SK-N-SH treated with all-trans-retinoic acid at 6 μM for 48 hours (cell line): ENCODE measurements around the gene USP54.

Experiments
- ATAC-seq: fragments of 200-7000 bp; cut with Tn5 transposase; 3 replicates; pipeline ENCODE4 v1.9.1; 2020; ENCODE audit warnings: mild to moderate bottlenecking, moderate library complexity
- ARNTL ChIP-seq: fragments of 450-650 bp; formaldehyde crosslinking; IDR thresholded peaks from 2 replicates; pipeline ENCODE4 v1.5.0; 2020; ENCODE audit warnings: low read depth, mild to moderate bottlenecking, moderate library complexity, borderline replicate concordance
- BACH2 ChIP-seq: fragments of 250-450 bp; sonication (Bioruptor Pico); IDR thresholded peaks from 2 replicates; pipeline ENCODE4 v1.9.0; 2021; ENCODE audit warnings: mild to moderate bottlenecking, borderline replicate concordance
- ESRRG ChIP-seq: fragments of 250-450 bp; sonication (Bioruptor Pico); IDR thresholded peaks from 2 replicates; pipeline ENCODE4 v1.6.1; 2021; ENCODE audit warnings: mild to moderate bottlenecking
- GLIS3 ChIP-seq: fragments of 250-450 bp; sonication (Bioruptor Pico); IDR thresholded peaks from 2 replicates; pipeline ENCODE4 v1.5.0; 2020; ENCODE audit warnings: mild to moderate bottlenecking, moderate library complexity
- ISL1 ChIP-seq: fragments of 250-450 bp; sonication (Bioruptor Pico); IDR thresholded peaks from 2 replicates; pipeline ENCODE4 v2.1.2; 2022; ENCODE audit warnings: mild to moderate bottlenecking, moderate library complexity
- OSR1 ChIP-seq: fragments of 250-450 bp; sonication (Bioruptor Pico); IDR thresholded peaks from 2 replicates; pipeline ENCODE4 v1.8.0; 2022; ENCODE audit warnings: moderate library complexity, mild to moderate bottlenecking, inconsistent platforms
- PPARA ChIP-seq: fragments of 250-450 bp; sonication (Bioruptor Pico); IDR thresholded peaks from 2 replicates; pipeline ENCODE4 v1.5.0; 2020; ENCODE audit warnings: mild to moderate bottlenecking, borderline replicate concordance
- SNAI2 ChIP-seq: fragments of 250-450 bp; sonication (Bioruptor Pico); IDR thresholded peaks from 2 replicates; pipeline ENCODE4 v1.5.0; 2020; ENCODE audit warnings: mild to moderate bottlenecking, moderate library complexity
- TCF4 ChIP-seq: fragments of 250-450 bp; sonication (Bioruptor Pico); IDR thresholded peaks from 2 replicates; pipeline ENCODE4 v1.8.0; 2021; ENCODE audit warnings: mild to moderate bottlenecking, moderate library complexity, borderline replicate concordance
- TOX ChIP-seq: fragments of 250-450 bp; sonication (Bioruptor Pico); IDR thresholded peaks from 2 replicates; pipeline ENCODE4 v1.8.0; 2021; ENCODE audit warnings: mild to moderate bottlenecking, moderate library complexity, borderline replicate concordance
- ZC3H10 ChIP-seq: fragments of 250-450 bp; sonication (Bioruptor Pico); IDR thresholded peaks from 2 replicates; pipeline ENCODE4 v1.5.1; 2021; ENCODE audit warnings: mild to moderate bottlenecking, moderate library complexity
- ZFP3 ChIP-seq: fragments of 250-450 bp; sonication (Bioruptor Pico); IDR thresholded peaks from 2 replicates; pipeline ENCODE4 v1.5.0; 2020; ENCODE audit warnings: mild to moderate bottlenecking, moderate library complexity
- ZFP30 ChIP-seq: fragments of 450-650 bp; formaldehyde crosslinking; IDR thresholded peaks from 2 replicates; pipeline ENCODE4 v1.5.0; 2022; ENCODE audit warnings: mild to moderate bottlenecking, moderate library complexity
- ZNF565 ChIP-seq: fragments of 450-650 bp; formaldehyde crosslinking; conservative IDR thresholded peaks from 2 replicates; pipeline ENCODE4 v1.5.0; 2020; ENCODE audit warnings: low read depth, mild to moderate bottlenecking, moderate library complexity
- ZNF70 ChIP-seq: fragments of 450-650 bp; formaldehyde crosslinking; IDR thresholded peaks from 2 replicates; pipeline ENCODE4 v1.5.0; 2020; ENCODE audit warnings: mild to moderate bottlenecking, moderate library complexity
- ZNF8 ChIP-seq: fragments of 450-650 bp; formaldehyde crosslinking; IDR thresholded peaks from 2 replicates; pipeline ENCODE4 v1.5.0; 2020; ENCODE audit warnings: mild to moderate bottlenecking, moderate library complexity
- TF ChIP-seq, protein P1 (sequence below): fragments of 250-450 bp; sonication (Bioruptor Pico); IDR thresholded peaks from 2 replicates; pipeline ENCODE4 v1.8.0; 2021; ENCODE audit warnings: low read depth, mild to moderate bottlenecking, moderate library complexity, borderline replicate concordance
- TF ChIP-seq, protein P2 (sequence below): fragments of 250-450 bp; sonication (Bioruptor Pico); IDR thresholded peaks from 2 replicates; pipeline ENCODE4 v1.5.1; 2021; ENCODE audit warnings: mild to moderate bottlenecking, moderate library complexity
- TF ChIP-seq, protein P3 (sequence below): fragments of 250-450 bp; sonication (Bioruptor Pico); IDR thresholded peaks from 2 replicates; pipeline ENCODE4 v1.5.1; 2020; ENCODE audit warnings: low read depth, mild to moderate bottlenecking, moderate library complexity
- TF ChIP-seq, protein P4 (sequence below): fragments of 250-450 bp; sonication (Bioruptor Pico); IDR thresholded peaks from 2 replicates; pipeline ENCODE4 v1.8.0; 2020; ENCODE audit warnings: mild to moderate bottlenecking, moderate library complexity, borderline replicate concordance

The USP54 gene

DNA sequence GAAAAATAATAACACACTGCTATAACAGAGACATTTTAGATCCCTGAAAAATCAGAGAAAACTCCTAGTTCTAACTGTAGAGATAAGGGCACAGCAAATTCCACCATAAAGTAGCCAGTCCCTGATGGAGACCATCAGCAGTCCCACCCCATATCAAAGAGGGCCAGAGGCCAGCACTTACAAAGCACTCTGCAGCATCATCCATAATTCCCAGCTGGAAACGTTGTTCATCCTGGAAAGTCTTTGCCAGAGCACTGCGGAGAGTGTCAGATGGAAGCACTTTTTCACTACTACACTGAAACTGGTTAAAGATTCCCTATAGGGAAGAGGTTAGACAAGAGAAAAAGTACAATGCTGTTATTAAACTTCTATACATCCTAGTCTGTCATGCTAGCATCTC is 45.8 kb downstream of the USP54 start:
- no peak for ATAC-seq
- no peak for TF ChIP-seq ZC3H10 (CRISPR knock-in tag)

DNA sequence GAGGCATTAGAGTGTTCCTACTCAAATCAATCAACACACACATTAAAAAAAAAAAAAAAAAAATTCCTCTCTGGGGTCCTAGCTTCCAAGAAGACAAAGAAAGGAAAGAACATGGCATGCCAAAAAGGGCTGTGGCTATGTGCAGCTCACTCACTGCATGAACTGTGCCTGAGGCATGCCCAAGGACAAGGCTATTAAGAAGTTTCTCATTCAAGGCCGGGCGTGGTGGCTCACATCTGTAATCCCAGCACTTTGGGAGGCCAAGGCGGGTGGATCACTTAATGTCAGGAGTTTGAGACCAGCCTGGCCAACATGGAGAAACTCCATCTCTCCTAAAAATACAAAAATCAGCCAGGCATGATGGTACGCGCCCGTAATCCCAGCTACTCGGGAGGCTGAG is 53.4 kb downstream of the USP54 start:
- TF ChIP-seq, protein P1, sequence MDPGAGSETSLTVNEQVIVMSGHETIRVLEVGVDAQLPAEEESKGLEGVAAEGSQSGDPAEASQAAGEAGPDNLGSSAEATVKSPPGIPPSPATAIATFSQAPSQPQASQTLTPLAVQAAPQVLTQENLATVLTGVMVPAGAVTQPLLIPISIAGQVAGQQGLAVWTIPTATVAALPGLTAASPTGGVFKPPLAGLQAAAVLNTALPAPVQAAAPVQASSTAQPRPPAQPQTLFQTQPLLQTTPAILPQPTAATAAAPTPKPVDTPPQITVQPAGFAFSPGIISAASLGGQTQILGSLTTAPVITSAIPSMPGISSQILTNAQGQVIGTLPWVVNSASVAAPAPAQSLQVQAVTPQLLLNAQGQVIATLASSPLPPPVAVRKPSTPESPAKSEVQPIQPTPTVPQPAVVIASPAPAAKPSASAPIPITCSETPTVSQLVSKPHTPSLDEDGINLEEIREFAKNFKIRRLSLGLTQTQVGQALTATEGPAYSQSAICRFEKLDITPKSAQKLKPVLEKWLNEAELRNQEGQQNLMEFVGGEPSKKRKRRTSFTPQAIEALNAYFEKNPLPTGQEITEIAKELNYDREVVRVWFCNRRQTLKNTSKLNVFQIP, result no peak
- TF ChIP-seq TCF4 (no peak), ZNF565 (CRISPR knock-in tag) (no peak), ESRRG (CRISPR knock-in tag) (no peak), ZNF8 (CRISPR knock-in tag) (no peak), ZFP3 (no peak)
- TF ChIP-seq, all 23 proteins: peak for 0
- ATAC-seq, result no peak

DNA sequence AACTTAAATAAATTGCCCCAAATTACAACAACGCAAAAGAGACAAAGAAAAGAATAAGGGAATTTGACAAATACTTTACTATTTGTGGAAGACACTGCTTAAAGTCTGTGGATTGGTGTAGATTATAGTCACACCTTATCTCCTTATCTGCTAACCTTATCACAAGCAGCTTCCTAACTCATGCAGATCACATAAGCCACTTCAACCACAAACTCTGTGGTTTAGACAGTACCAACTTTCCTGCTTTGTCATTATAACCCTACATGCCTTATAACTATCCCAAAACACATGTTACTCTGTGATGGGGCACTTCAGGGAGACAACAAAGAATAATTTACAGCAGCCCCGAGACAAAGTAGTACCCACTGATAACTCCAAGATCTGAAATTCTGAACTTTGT is 53.9 kb downstream of the USP54 start:
- no peak for ATAC-seq
- TF ChIP-seq, protein P2, sequence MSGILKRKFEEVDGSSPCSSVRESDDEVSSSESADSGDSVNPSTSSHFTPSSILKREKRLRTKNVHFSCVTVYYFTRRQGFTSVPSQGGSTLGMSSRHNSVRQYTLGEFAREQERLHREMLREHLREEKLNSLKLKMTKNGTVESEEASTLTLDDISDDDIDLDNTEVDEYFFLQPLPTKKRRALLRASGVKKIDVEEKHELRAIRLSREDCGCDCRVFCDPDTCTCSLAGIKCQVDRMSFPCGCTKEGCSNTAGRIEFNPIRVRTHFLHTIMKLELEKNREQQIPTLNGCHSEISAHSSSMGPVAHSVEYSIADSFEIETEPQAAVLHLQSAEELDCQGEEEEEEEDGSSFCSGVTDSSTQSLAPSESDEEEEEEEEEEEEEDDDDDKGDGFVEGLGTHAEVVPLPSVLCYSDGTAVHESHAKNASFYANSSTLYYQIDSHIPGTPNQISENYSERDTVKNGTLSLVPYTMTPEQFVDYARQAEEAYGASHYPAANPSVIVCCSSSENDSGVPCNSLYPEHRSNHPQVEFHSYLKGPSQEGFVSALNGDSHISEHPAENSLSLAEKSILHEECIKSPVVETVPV, result no peak
- TF ChIP-seq ESRRG (CRISPR knock-in tag) (no peak), ARNTL (no peak), BACH2 (CRISPR knock-in tag) (no peak), ZFP30 (no peak), ZNF70 (CRISPR knock-in tag) (no peak), SNAI2 (CRISPR knock-in tag) (no peak), PPARA (CRISPR knock-in tag) (no peak), ZFP3 (no peak), OSR1 (CRISPR knock-in tag) (no peak), ZNF565 (CRISPR knock-in tag) (no peak), GLIS3 (CRISPR knock-in tag) (no peak), ISL1 (CRISPR knock-in tag) (no peak), TCF4 (no peak)
- TF ChIP-seq, protein P3, sequence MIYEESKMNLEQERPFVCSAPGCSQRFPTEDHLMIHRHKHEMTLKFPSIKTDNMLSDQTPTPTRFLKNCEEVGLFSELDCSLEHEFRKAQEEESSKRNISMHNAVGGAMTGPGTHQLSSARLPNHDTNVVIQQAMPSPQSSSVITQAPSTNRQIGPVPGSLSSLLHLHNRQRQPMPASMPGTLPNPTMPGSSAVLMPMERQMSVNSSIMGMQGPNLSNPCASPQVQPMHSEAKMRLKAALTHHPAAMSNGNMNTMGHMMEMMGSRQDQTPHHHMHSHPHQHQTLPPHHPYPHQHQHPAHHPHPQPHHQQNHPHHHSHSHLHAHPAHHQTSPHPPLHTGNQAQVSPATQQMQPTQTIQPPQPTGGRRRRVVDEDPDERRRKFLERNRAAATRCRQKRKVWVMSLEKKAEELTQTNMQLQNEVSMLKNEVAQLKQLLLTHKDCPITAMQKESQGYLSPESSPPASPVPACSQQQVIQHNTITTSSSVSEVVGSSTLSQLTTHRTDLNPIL (CRISPR knock-in tag), result no peak
- TF ChIP-seq, protein P1, result no peak
- TF ChIP-seq, protein P4, sequence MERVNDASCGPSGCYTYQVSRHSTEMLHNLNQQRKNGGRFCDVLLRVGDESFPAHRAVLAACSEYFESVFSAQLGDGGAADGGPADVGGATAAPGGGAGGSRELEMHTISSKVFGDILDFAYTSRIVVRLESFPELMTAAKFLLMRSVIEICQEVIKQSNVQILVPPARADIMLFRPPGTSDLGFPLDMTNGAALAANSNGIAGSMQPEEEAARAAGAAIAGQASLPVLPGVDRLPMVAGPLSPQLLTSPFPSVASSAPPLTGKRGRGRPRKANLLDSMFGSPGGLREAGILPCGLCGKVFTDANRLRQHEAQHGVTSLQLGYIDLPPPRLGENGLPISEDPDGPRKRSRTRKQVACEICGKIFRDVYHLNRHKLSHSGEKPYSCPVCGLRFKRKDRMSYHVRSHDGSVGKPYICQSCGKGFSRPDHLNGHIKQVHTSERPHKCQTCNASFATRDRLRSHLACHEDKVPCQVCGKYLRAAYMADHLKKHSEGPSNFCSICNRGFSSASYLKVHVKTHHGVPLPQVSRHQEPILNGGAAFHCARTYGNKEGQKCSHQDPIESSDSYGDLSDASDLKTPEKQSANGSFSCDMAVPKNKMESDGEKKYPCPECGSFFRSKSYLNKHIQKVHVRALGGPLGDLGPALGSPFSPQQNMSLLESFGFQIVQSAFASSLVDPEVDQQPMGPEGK (CRISPR knock-in tag), result no peak
- TF ChIP-seq, all 23 proteins: peak for 0

DNA sequence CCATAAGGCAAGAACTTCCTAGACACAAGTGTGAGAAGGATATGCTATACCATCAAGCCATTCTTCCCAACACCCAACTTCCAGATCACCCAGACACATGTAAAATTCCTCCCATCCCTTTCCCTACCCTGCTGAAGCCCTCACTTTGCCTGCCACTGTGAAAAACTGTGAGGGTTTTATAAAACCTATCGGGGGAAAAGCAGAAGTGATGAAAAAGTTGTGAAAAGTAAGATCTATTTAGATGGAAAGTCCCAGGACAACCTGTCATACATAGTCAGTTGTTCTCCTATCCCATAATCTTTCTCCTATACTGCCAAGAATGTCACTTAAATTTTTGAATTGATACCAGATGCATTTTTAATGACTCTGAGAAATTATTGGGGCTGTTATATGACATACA is 56.3 kb downstream of the USP54 start:
- no peak for ATAC-seq
- TF ChIP-seq, protein P1, result no peak
- TF ChIP-seq TOX (CRISPR knock-in tag) (no peak), ARNTL (no peak), BACH2 (CRISPR knock-in tag) (no peak), TCF4 (no peak), OSR1 (CRISPR knock-in tag) (no peak), ZC3H10 (CRISPR knock-in tag) (no peak), GLIS3 (CRISPR knock-in tag) (no peak), ZNF8 (CRISPR knock-in tag) (no peak), ESRRG (CRISPR knock-in tag) (no peak), PPARA (CRISPR knock-in tag) (no peak), ISL1 (CRISPR knock-in tag) (no peak)
- TF ChIP-seq, protein P2, result no peak
- TF ChIP-seq, protein P3 (CRISPR knock-in tag), result no peak
- TF ChIP-seq, protein P4 (CRISPR knock-in tag), result no peak
